Liver (tissue), 9 donors: ENCODE data around the gene FKRP. TPM values are rescaled to one million over a fixed set of nuclear protein-coding genes. Genes with fewer than 3 reads are reported as not detected.

Source experiments
- DNase-seq: peaks from one replicate; pipeline ENCODE4 v3.0.0-alpha.2; 2017; ENCODE audit warnings: low spot score
- H3K27ac ChIP-seq, 2 donors: one replicate each; pipeline ENCODE4 v1.7.0; 2013; ENCODE audit warnings: inconsistent platforms in 2 of 2, low read length in 2 of 2, control low read depth in 1 of 2, low read depth in 1 of 2, mild to moderate bottlenecking in 1 of 2
- H3K27me3 ChIP-seq, 4 donors: one replicate each; pipeline versions ENCODE4 v1.6.1 to v1.7.0; 2013; ENCODE audit warnings: low read length in 3 of 4, inconsistent platforms in 1 of 4, mild to moderate bottlenecking in 1 of 4, moderate library complexity in 1 of 4; ENCODE audit not compliant: control insufficient read depth in 4 of 4, insufficient read depth in 4 of 4
- H3K36me3 ChIP-seq, 4 donors: one replicate each; pipeline versions ENCODE4 v1.6.1 to v1.7.0; 2013; ENCODE audit warnings: low read length in 3 of 4, mild to moderate bottlenecking in 3 of 4, low read depth in 1 of 4, moderate library complexity in 1 of 4; ENCODE audit not compliant: control insufficient read depth in 4 of 4, insufficient read depth in 3 of 4
- H3K4me1 ChIP-seq, 4 donors: one replicate each; pipeline versions ENCODE4 v1.6.1 to v1.7.0; 2013; ENCODE audit warnings: low read length in 3 of 4, mild to moderate bottlenecking in 3 of 4, moderate library complexity in 1 of 4; ENCODE audit not compliant: control insufficient read depth in 4 of 4, insufficient read depth in 4 of 4
- H3K4me3 ChIP-seq, 3 donors: one replicate each; pipeline versions ENCODE4 v1.6.1 to v1.7.0; 2013; ENCODE audit warnings: low read length in 3 of 3, control low read depth in 1 of 3, low read depth in 1 of 3, mild to moderate bottlenecking in 1 of 3
- H3K9ac ChIP-seq, 2 donors: one replicate each; pipeline ENCODE4 v1.7.0; 2013; ENCODE audit warnings: low read length in 2 of 2, mild to moderate bottlenecking in 2 of 2, moderate library complexity in 2 of 2, control low read depth in 1 of 2, low read depth in 1 of 2
- H3K9me3 ChIP-seq, 4 donors: one replicate each; pipeline versions ENCODE4 v1.6.1 to v1.7.0; 2013; ENCODE audit warnings: low read length in 3 of 4; ENCODE audit not compliant: control insufficient read depth in 4 of 4
- ATF3 ChIP-seq: IDR thresholded peaks from 2 replicates; pipeline ENCODE4 v1.6.1; 2016; ENCODE audit warnings: antibody characterized with exemption
- EGR1 ChIP-seq, 2 donors: IDR thresholded peaks; 2 replicates each; pipeline ENCODE4 v1.6.1; 2016 to 2018; ENCODE audit warnings: antibody characterized with exemption in 2 of 2, low read depth in 2 of 2
- FOXA1 ChIP-seq: IDR thresholded peaks from 2 replicates; pipeline ENCODE4 v1.6.1; 2016; ENCODE audit warnings: antibody characterized with exemption
- FOXA2 ChIP-seq: IDR thresholded peaks from 2 replicates; pipeline ENCODE4 v1.6.1; 2016; ENCODE audit warnings: antibody characterized with exemption
- GABPA ChIP-seq, 2 donors: IDR thresholded peaks in 1 of 2; conservative IDR thresholded peaks in 1 of 2; 2 replicates each; pipeline ENCODE4 v1.6.1; 2016; ENCODE audit warnings: antibody characterized with exemption in 2 of 2, mild to moderate bottlenecking in 1 of 2, moderate library complexity in 1 of 2
- HNF4A ChIP-seq, 2 donors: conservative IDR thresholded peaks; 2 replicates each; pipeline ENCODE4 v1.6.1; 2016; ENCODE audit warnings: antibody characterized with exemption in 2 of 2, mild to moderate bottlenecking in 2 of 2
- HNF4G ChIP-seq: IDR thresholded peaks from 2 replicates; pipeline ENCODE4 v1.6.1; 2016; ENCODE audit warnings: antibody characterized with exemption
- JUND ChIP-seq, 2 donors: IDR thresholded peaks; 2 replicates each; pipeline ENCODE4 v1.6.1; 2016; ENCODE audit warnings: antibody characterized with exemption in 2 of 2
- MAX ChIP-seq: IDR thresholded peaks from 2 replicates; pipeline ENCODE4 v1.6.1; 2016; ENCODE audit warnings: antibody characterized with exemption
- NR2F2 ChIP-seq: IDR thresholded peaks from 2 replicates; pipeline ENCODE4 v1.6.1; 2016; ENCODE audit warnings: antibody characterized with exemption
- RAD21 ChIP-seq, 2 donors: IDR thresholded peaks; 2 replicates each; pipeline ENCODE4 v1.6.1; 2016; ENCODE audit warnings: antibody characterized with exemption in 2 of 2, mild to moderate bottlenecking in 2 of 2
- REST ChIP-seq: IDR thresholded peaks from 2 replicates; pipeline ENCODE4 v1.6.1; 2016; ENCODE audit warnings: antibody characterized with exemption, mild to moderate bottlenecking
- RXRA ChIP-seq, 2 donors: IDR thresholded peaks; 2 replicates each; pipeline ENCODE4 v1.6.1; 2017 to 2018; ENCODE audit warnings: antibody characterized with exemption in 2 of 2, mild to moderate bottlenecking in 1 of 2
- SP1 ChIP-seq: IDR thresholded peaks from 2 replicates; pipeline ENCODE4 v1.6.1; 2018; ENCODE audit warnings: antibody characterized with exemption, mild to moderate bottlenecking
- TAF1 ChIP-seq: conservative IDR thresholded peaks from 2 replicates; pipeline ENCODE4 v1.6.1; 2016; ENCODE audit warnings: antibody characterized with exemption, mild to moderate bottlenecking
- YY1 ChIP-seq: IDR thresholded peaks from 2 replicates; pipeline ENCODE4 v1.6.1; 2016; ENCODE audit warnings: antibody characterized with exemption, mild to moderate bottlenecking
- ZBTB33 ChIP-seq: IDR thresholded peaks from 2 replicates; pipeline ENCODE4 v1.6.1; 2016; ENCODE audit warnings: antibody characterized with exemption
- WGBS: extraction: QIAGEN DNeasy Blood & Tissue Kit; methylation state at CpG from one replicate; pipeline ENCODE4 v1.1.7; 2013; 5-methylcytosine and 5-hydroxymethylcytosine counted together
- polyA plus RNA-seq, 2 donors: library from polyadenylated mRNA; stranded (reverse) in 1 of 2; unstranded in 1 of 2; fragments of 200-250 nt in 1 of 2; fragments of >200 nt in 1 of 2; fragmentation: Nextera tagmentation in 1 of 2; extraction: Ambion mirVana in 1 of 2; gene quantifications; one replicate each; pipeline versions ENCODE4 v1.2.1 to v1.2.3, GENCODE V29; 2013 to 2015
- total RNA-seq, 2 donors: library from RNA; depleted of rRNA; stranded (reverse); fragments of >200 nt; gene quantifications; one replicate each; pipeline ENCODE4 v1.2.3, GENCODE V29; 2014
- TF ChIP-seq, protein P1 (sequence below): fragments of 150-350 bp; IDR thresholded peaks from 2 replicates; pipeline ENCODE4 v1.5.1; 2017; ENCODE audit warnings: improper control_type of control experiment, low read depth, low read length; ENCODE audit not compliant: missing input control
- donor health status: healthy.
- donor health status: healthy.
- donor health status: healthy.
- donor health status: healthy.
- donor health status: healthy.

Gene FKRP
- total and polyA plus RNA-seq, 4 donors: 2.5 to 11.1 (median 8.1) TPM

DNA sequence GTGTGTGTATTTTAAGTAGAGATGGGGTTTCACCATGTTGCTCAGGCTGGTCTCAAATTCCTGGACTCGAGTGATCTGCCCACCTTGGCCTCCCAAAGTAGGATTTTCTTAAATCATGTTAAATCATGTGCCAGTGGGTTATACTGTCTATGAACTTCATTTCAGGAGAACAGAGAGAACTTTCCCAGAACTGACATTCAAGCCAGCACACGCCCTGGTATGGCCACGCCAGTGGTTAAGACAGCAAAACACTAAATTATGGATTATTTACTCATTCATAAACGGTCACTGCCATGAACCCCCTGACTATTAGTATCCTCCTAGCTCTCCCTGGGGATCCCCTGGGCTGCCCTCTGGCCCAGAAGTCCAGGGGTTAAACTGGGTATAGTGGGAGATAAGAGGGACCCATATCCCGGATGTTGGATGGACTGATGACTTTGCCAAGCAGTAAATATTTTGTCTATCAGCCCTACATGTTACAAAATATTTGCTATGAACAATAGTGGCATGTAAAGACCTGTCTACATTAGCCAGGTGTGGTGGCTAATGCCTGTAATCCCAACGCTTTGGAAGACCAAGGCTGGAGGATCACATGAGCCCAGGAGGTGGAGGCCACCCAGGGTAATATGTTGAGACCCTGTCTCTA lies 16.5 kb downstream of the FKRP start:
- WGBS: 76% methylated on average over 6 of the region's 6 CpGs
- TF ChIP-seq FOXA1 (no peak), TAF1 (no peak), NR2F2 (no peak), HNF4A (conservative IDR thresholded peaks at IDR 0.05) (no peak), GABPA (IDR thresholded peaks at IDR 0.05 in 1 of 2, conservative IDR thresholded peaks at IDR 0.05 in 1 of 2) (no peak), SP1 (no peak), ZBTB33 (no peak), RXRA (IDR thresholded peaks at IDR 0.05) (no peak), MAX (no peak), HNF4G (no peak), REST (no peak), YY1 (no peak), JUND (IDR thresholded peaks at IDR 0.05) (no peak), FOXA2 (no peak), ATF3 (no peak), EGR1 (IDR thresholded peaks at IDR 0.05; ENCODE audit: low read depth in 2 of 2) (no peak), RAD21 (IDR thresholded peaks at IDR 0.05) (no peak)
- TF ChIP-seq, protein P1, sequence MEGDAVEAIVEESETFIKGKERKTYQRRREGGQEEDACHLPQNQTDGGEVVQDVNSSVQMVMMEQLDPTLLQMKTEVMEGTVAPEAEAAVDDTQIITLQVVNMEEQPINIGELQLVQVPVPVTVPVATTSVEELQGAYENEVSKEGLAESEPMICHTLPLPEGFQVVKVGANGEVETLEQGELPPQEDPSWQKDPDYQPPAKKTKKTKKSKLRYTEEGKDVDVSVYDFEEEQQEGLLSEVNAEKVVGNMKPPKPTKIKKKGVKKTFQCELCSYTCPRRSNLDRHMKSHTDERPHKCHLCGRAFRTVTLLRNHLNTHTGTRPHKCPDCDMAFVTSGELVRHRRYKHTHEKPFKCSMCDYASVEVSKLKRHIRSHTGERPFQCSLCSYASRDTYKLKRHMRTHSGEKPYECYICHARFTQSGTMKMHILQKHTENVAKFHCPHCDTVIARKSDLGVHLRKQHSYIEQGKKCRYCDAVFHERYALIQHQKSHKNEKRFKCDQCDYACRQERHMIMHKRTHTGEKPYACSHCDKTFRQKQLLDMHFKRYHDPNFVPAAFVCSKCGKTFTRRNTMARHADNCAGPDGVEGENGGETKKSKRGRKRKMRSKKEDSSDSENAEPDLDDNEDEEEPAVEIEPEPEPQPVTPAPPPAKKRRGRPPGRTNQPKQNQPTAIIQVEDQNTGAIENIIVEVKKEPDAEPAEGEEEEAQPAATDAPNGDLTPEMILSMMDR: no peak

More for the DNA sequence above, 16.5 kb downstream of the FKRP start:
- Histone ChIP-seq H3K36me3 (no peaks in the 10 kb centered on the region), H3K4me3 (no peak overlapping the region), H3K4me1 (peaks cover 0 to 6% (median 3%) of the 10 kb centered on the region in 4 donors), H3K9ac (no peak overlapping the region), H3K27me3 (no peaks in the 10 kb centered on the region), H3K27ac (no peak overlapping the region), H3K9me3 (no peaks in the 10 kb centered on the region)
- no peak for DNase-seq
